Duodenal mucosa (tissue), 2 donors: Measurements from ENCODE around the gene WDR87.

Experiments used
- H3K27ac ChIP-seq: one replicate; pipeline ENCODE4 v1.7.0; 2013; ENCODE audit warnings: low read depth, low read length
- H3K27me3 ChIP-seq, 2 donors: one replicate each; pipeline ENCODE4 v1.7.0; 2013; ENCODE audit warnings: low read length in 2 of 2, control low read depth in 1 of 2; ENCODE audit not compliant: insufficient read depth in 2 of 2, control insufficient read depth in 1 of 2
- H3K36me3 ChIP-seq, 2 donors: one replicate each; pipeline ENCODE4 v1.7.0; 2013; ENCODE audit warnings: low read length in 2 of 2, control low read depth in 1 of 2; ENCODE audit not compliant: insufficient read depth in 2 of 2, control insufficient read depth in 1 of 2
- H3K4me1 ChIP-seq, 2 donors: one replicate each; pipeline ENCODE4 v1.7.0; 2013; ENCODE audit warnings: low read length in 2 of 2, control low read depth in 1 of 2; ENCODE audit not compliant: insufficient read depth in 2 of 2, control insufficient read depth in 1 of 2
- H3K4me3 ChIP-seq, 2 donors: one replicate each; pipeline ENCODE4 v1.7.0; 2013; ENCODE audit warnings: low read length in 2 of 2, low read depth in 1 of 2
- H3K9ac ChIP-seq, 2 donors: one replicate each; pipeline ENCODE4 v1.7.0; 2013; ENCODE audit warnings: low read length in 2 of 2, low read depth in 1 of 2
- H3K9me3 ChIP-seq, 2 donors: one replicate each; pipeline ENCODE4 v1.7.0; 2013; ENCODE audit warnings: low read length in 2 of 2, control low read depth in 1 of 2; ENCODE audit not compliant: control insufficient read depth in 1 of 2

The WDR87 gene

DNA sequence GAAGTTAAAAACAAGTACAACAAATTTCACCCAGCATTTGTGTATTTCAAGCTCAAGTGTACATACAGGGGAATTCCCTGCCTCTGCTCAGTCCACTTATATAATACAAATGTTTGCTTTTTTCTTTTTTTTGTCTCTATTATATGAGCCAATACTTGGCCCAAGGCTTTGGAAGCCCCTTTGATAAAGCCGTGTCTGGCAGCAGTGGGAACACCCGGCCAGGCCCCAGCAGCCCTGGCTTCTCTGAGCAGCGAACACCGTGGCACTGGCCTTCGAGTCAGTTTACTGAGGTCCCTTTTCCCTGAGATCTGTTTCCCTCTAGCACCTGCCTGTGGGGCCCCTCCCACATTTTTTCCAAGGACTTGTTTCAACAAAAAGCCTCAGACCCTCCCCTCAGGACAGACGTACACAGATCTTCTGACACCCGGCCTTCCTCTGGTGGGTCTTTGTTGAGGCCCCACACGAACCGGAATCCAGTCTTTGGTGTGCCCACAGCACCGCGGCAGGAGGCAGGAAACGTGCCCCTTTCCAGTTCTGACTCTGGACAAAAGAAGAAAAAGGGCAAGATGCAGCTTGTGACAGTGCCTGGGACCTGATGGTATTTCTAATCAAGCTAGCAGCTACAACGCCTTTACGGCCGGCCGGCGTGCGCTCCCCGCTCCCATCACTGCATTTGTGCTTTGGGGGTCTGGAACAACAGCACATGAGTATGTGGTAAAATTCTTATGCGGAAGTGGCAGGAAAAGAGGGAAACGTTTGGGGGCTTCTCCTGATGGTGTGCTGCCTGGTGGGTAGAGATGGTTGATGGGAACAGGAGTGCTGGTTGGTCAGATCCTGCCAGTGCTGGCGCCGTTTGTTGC is 14.4 kb upstream of the WDR87 start:
- no peak overlapping the region for H3K4me3 ChIP-seq
- H3K36me3 ChIP-seq = peaks cover 0 to 15% of the 10 kb centered on the region in 2 donors
- H3K27me3 ChIP-seq = no peaks in the 10 kb centered on the region
- no peak overlapping the region for H3K9ac ChIP-seq
- H3K4me1 ChIP-seq = peaks cover 6 to 9% of the 10 kb centered on the region in 2 donors
- H3K27ac ChIP-seq = no peak overlapping the region
- no peaks in the 10 kb centered on the region for H3K9me3 ChIP-seq

DNA sequence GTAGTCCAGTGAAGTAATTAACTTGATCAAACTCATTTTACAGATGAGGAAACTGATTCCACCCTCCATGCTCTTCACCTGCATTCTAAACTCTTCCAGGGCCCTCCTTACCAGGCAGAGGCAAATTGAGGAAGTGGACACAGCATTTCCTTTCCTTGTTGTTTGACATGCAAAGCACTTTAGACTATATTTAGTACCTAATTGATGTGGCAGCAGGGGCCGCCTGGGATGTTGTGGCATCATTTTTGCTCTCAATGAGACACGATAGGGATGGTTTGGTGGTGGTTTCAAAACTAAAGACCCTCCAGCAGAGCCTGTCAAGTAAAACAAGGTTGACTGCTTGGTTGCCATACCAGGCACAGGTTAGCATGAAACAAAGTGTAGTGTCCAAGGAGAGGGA is 8.5 kb upstream of the WDR87 start:
- peaks cover 0 to 4% of the 10 kb centered on the region in 2 donors for H3K4me1 ChIP-seq
- H3K27ac ChIP-seq = no peak overlapping the region
- no peaks in the 10 kb centered on the region for H3K9me3 ChIP-seq
- no peak overlapping the region for H3K9ac ChIP-seq
- no peak overlapping the region for H3K4me3 ChIP-seq
- no peaks in the 10 kb centered on the region for H3K27me3 ChIP-seq
- H3K36me3 ChIP-seq = peaks cover 0 to 6% of the 10 kb centered on the region in 2 donors

GRCh38 chr19:37909661-37910199 is 3.3 kb upstream of the WDR87 start:
- Histone ChIP-seq H3K27ac (no peak overlapping the region), H3K36me3 (no peaks in the 10 kb centered on the region), H3K9me3 (no peaks in the 10 kb centered on the region), H3K4me3 (no peak overlapping the region), H3K9ac (no peak overlapping the region), H3K4me1 (peaks cover 13 to 15% of the 10 kb centered on the region in 2 donors), H3K27me3 (no peaks in the 10 kb centered on the region)

GRCh38 chr19:37907735-37908455 is 1.5 kb upstream of the WDR87 start:
- Histone ChIP-seq H3K9ac (peak overlapping the region; percentile 75 to 79), H3K36me3 (no peaks in the 10 kb centered on the region), H3K4me3 (peak overlapping the region; percentile 83 to 97), H3K9me3 (no peaks in the 10 kb centered on the region), H3K4me1 (peaks cover 13 to 15% of the 10 kb centered on the region in 2 donors), H3K27me3 (no peaks in the 10 kb centered on the region), H3K27ac (no peak overlapping the region)

GRCh38 chr19:37906869-37907734 is 708 bp upstream of the WDR87 start, which contains the start of gene SIPA1L3:
Gene SIPA1L3 (plus strand): TSS chr19:37907208. CDS start chr19:38081566, 174,358 bp downstream.
- Histone ChIP-seq H3K27me3 (no peaks in the 10 kb centered on the region), H3K4me1 (peaks cover 13 to 15% of the 10 kb centered on the region in 2 donors), H3K4me3 (peak within 1 kb of the TSS; percentile 83 to 97), H3K36me3 (no peaks in the 10 kb centered on the region), H3K9ac (peak within 1 kb of the TSS; percentile 75 to 79), H3K9me3 (no peaks in the 10 kb centered on the region), H3K27ac (no peak within 1 kb of the TSS)

- no peaks in the 10 kb centered on the region for H3K36me3 ChIP-seq
- H3K9ac ChIP-seq = no peak overlapping the region
- no peaks in the 10 kb centered on the region for H3K9me3 ChIP-seq
- no peaks in the 10 kb centered on the region for H3K27me3 ChIP-seq
- no peak overlapping the region for H3K4me3 ChIP-seq
- H3K27ac ChIP-seq = no peak overlapping the region
- peaks cover 5 to 14% of the 10 kb centered on the region in 2 donors for H3K4me1 ChIP-seq
Measured at GRCh38 chr19:37903096-37903495, 3.3 kb downstream of the WDR87 start.

DNA sequence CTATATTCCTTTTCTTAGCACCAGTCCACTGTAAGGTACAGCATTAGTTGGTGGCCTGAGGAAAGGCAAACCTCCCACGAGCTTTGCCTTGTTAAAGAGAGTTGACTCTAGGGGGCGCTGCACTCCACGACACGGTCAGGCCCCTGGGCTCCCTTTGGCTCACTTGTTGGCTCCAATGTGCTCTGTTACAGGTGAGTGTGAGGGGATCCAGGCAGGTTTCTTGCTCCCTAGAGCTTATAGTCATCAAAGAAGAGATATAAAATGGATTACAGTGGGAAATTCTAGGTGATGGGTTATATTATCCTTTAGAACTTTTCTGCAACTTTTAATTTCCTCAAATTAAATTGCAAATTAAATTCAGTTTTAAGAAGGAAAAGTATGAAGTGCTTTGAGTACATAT is 3.7 kb downstream of the WDR87 start:
- Histone ChIP-seq H3K4me1 (peaks cover 1 to 10% of the 10 kb centered on the region in 2 donors), H3K9ac (no peak overlapping the region), H3K36me3 (no peaks in the 10 kb centered on the region), H3K27me3 (no peaks in the 10 kb centered on the region), H3K27ac (no peak overlapping the region), H3K4me3 (no peak overlapping the region), H3K9me3 (no peaks in the 10 kb centered on the region)

GRCh38 chr19:37899966-37900365 is 6.4 kb downstream of the WDR87 start:
- Histone ChIP-seq H3K36me3 (no peaks in the 10 kb centered on the region), H3K27me3 (no peaks in the 10 kb centered on the region), H3K27ac (no peak overlapping the region), H3K4me3 (no peak overlapping the region), H3K4me1 (no peaks in the 10 kb centered on the region), H3K9ac (no peak overlapping the region), H3K9me3 (no peaks in the 10 kb centered on the region)

DNA sequence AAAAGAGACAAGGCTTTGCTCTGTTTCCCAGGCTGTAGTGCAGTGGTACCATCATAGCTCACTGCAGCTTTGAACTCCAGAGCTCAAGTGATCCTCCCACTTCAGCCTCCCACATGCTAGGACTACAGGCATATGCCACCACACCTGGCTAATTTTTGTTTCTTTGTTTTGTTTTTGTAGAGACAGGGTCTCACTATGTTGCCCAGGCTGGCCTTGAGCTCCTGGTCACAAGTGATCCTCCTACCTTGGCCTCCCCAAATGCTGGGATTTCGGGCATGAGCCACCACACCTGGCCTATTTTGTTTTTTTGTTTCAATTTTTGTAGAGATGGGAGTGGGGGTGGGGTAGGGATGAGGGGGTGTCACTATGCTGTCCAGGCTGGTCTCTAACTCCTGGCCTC is 6.9 kb downstream of the WDR87 start:
- Histone ChIP-seq H3K27ac (no peak overlapping the region), H3K36me3 (no peaks in the 10 kb centered on the region), H3K4me1 (no peaks in the 10 kb centered on the region), H3K27me3 (no peaks in the 10 kb centered on the region), H3K4me3 (no peak overlapping the region), H3K9ac (no peak overlapping the region), H3K9me3 (no peaks in the 10 kb centered on the region)
